ENCODE data around the gene ACSL5. TPM values are rescaled to one million over a fixed set of nuclear protein-coding genes. Genes with fewer than 3 reads are reported as not detected.

Gene ACSL5
- total RNA-seq, 1 donor from 2014 or later = 1.5 TPM

DNA sequence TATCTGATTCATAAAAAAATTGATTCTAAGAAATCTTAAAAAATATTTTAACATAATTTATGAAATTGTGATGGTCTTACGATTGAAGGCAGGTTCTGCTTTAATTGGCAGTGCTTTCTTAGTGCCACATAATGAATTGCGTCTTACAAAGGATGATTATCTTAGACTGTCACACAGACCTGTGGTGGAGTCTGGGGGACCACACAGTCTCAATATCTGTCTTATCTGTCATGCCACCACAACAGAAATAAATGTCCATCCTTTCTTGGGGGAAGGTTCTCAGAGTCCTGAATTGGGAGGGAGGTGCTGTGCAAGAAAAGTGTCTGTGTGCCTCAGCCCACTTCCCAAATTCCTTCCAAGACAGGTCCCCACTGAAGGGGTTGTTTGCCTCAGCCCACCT, 38.8 kb downstream of the ACSL5 start:
- Histone ChIP-seq H3K36me3 (ENCODE audit: control insufficient read depth, insufficient read depth, low read length) (no peaks in the 10 kb centered on the region), H3K4me3 (ENCODE audit: low read depth, low read length) (no peak overlapping the region), H3K27me3 (ENCODE audit: control insufficient read depth, insufficient read depth, low read length) (no peaks in the 10 kb centered on the region)
- TF ChIP-seq, protein P1, sequence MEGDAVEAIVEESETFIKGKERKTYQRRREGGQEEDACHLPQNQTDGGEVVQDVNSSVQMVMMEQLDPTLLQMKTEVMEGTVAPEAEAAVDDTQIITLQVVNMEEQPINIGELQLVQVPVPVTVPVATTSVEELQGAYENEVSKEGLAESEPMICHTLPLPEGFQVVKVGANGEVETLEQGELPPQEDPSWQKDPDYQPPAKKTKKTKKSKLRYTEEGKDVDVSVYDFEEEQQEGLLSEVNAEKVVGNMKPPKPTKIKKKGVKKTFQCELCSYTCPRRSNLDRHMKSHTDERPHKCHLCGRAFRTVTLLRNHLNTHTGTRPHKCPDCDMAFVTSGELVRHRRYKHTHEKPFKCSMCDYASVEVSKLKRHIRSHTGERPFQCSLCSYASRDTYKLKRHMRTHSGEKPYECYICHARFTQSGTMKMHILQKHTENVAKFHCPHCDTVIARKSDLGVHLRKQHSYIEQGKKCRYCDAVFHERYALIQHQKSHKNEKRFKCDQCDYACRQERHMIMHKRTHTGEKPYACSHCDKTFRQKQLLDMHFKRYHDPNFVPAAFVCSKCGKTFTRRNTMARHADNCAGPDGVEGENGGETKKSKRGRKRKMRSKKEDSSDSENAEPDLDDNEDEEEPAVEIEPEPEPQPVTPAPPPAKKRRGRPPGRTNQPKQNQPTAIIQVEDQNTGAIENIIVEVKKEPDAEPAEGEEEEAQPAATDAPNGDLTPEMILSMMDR (IDR thresholded peaks at IDR 0.05; ENCODE audit: insufficient read depth, low read length, poor library complexity, severe bottlenecking) = no peak
- DNase-seq (ENCODE audit: low read depth) = no peak

GRCh38 chr10:112421731-112422130, 47.8 kb downstream of the ACSL5 start:
- H3K27me3 ChIP-seq (ENCODE audit: control insufficient read depth, insufficient read depth, low read length) = no peaks in the 10 kb centered on the region
- no peak overlapping the region for H3K4me3 ChIP-seq (ENCODE audit: low read depth, low read length)
- no peak for DNase-seq (ENCODE audit: low read depth)
- no peaks in the 10 kb centered on the region for H3K36me3 ChIP-seq (ENCODE audit: control insufficient read depth, insufficient read depth, low read length)
- TF ChIP-seq, protein P1 (IDR thresholded peaks at IDR 0.05; ENCODE audit: insufficient read depth, low read length, poor library complexity, severe bottlenecking) = no peak

DNA sequence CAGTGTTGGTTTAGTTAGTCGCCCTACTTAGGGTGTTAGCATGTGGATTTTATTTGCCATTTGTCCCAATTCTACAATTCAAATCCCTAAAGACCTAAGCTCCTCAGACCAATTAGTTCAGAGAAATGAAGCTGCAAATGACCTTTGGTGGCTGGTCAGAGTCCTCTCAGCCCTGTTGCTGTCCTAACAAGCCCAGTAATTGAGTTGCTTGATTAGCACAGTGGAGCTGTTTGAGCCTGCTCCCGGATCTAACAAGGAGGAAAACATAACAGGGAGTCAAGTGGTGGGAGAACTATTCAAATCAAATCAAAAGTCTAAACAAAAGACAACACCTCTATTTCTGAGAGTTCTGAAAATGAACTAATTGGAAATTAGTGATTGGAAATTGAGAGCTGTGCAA, 50.7 kb downstream of the ACSL5 start:
- H3K36me3 ChIP-seq (ENCODE audit: control insufficient read depth, insufficient read depth, low read length) = no peaks in the 10 kb centered on the region
- no peaks in the 10 kb centered on the region for H3K27me3 ChIP-seq (ENCODE audit: control insufficient read depth, insufficient read depth, low read length)
- DNase-seq (ENCODE audit: low read depth) = no peak
- TF ChIP-seq, protein P1 (IDR thresholded peaks at IDR 0.05; ENCODE audit: insufficient read depth, low read length, poor library complexity, severe bottlenecking) = no peak
- H3K4me3 ChIP-seq (ENCODE audit: low read depth, low read length) = no peak overlapping the region

DNA sequence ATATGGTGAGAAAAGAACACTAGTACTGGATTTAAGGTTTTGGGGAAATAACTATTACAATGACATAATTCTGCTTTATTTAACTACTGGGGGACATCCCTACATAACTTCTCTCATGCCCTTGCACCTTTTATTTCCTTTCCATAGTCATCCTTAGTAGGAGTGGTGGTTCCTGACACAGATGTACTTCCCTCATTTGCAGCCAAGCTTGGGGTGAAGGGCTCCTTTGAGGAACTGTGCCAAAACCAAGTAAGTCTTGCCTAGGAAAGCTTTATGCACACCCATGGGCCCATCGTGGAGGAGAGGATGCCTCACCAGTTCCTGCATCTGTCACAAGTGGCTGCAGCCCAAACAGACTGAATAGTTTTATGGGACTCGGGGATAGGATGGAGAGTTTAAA, 52.2 kb downstream of the ACSL5 start:
- TF ChIP-seq, protein P1 (IDR thresholded peaks at IDR 0.05; ENCODE audit: insufficient read depth, low read length, poor library complexity, severe bottlenecking) = no peak
- Histone ChIP-seq H3K27me3 (ENCODE audit: control insufficient read depth, insufficient read depth, low read length) (no peaks in the 10 kb centered on the region), H3K4me3 (ENCODE audit: low read depth, low read length) (no peak overlapping the region)

GRCh38 chr10:112429147-112429546, 55.2 kb downstream of the ACSL5 start:
- no peak overlapping the region for H3K4me3 ChIP-seq (ENCODE audit: low read depth, low read length)
- no peaks in the 10 kb centered on the region for H3K27me3 ChIP-seq (ENCODE audit: control insufficient read depth, insufficient read depth, low read length)
- no peaks in the 10 kb centered on the region for H3K36me3 ChIP-seq (ENCODE audit: control insufficient read depth, insufficient read depth, low read length)
- TF ChIP-seq, protein P1 (IDR thresholded peaks at IDR 0.05; ENCODE audit: insufficient read depth, low read length, poor library complexity, severe bottlenecking) = no peak
- no peak for DNase-seq (ENCODE audit: low read depth)

More for the DNA sequence above, 52.2 kb downstream of the ACSL5 start:
- no peak for DNase-seq (ENCODE audit: low read depth)
- H3K36me3 ChIP-seq (ENCODE audit: control insufficient read depth, insufficient read depth, low read length) = no peaks in the 10 kb centered on the region

DNA sequence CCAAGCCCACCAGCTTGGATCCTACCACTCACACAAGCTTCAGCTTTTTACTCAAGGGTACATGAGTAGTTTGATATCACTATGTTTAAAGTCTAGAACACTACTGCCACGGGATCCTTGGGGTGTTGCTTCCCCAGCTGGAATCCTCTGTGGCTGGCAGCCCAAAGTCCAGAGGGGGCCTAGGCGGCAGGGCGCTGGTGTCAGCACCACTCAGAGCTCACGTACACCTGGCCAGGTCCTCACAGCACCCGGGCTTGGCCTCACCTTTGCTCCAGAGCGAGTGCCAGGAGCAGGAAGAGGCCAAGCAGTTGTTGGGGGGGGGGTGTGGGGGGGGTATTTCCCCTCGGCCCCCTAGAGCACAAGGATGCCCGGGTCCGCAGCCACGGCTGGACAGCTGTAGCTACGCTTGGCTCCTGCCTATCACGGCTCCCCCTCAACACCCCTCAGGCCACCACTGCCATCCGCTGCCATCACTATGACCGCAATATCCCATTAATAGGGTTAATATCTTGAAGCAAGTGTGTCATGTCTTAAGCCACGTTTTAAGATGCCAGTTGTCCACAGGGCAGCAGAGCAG, 55.8 kb downstream of the ACSL5 start:
- no peak for DNase-seq (ENCODE audit: low read depth)
- Histone ChIP-seq H3K36me3 (ENCODE audit: control insufficient read depth, insufficient read depth, low read length) (no peaks in the 10 kb centered on the region), H3K27me3 (ENCODE audit: control insufficient read depth, insufficient read depth, low read length) (no peaks in the 10 kb centered on the region), H3K4me3 (ENCODE audit: low read depth, low read length) (no peak overlapping the region)
- TF ChIP-seq, protein P1 (IDR thresholded peaks at IDR 0.05; ENCODE audit: insufficient read depth, low read length, poor library complexity, severe bottlenecking) = no peak
